ENCODE data around the gene TRAK1. TPM values are rescaled to one million over a fixed set of nuclear protein-coding genes. Genes with fewer than 3 reads are reported as not detected.

The TRAK1 gene
- total and polyA plus RNA-seq, 10 of the 15 experiments (the other 5 are each of a cell fraction or from before 2014, with no cell fraction given), result 6.6 to 46.2 (median 23.7) TPM

GRCh38 chr3:42063888-42064287, 27.3 kb upstream of the TRAK1 start (continued):
- no peak for TF ChIP-seq NR2C1 (IDR thresholded peaks at IDR 0.05)

GRCh38 chr3:42066516-42067181, 24.5 kb upstream of the TRAK1 start:
- WGBS (ENCODE audit: insufficient coverage, insufficient replicate concordance, low lambda C conversion rate, missing lambda C conversion rate), result 31% methylated on average over 7 of the region's 7 CpGs
- FAIRE-seq (no peak), DNase-seq (ENCODE audit: low read depth, low spot score) (no peak), ATAC-seq (peak; percentile 81)
- no peak overlapping the region for H2AFZ ChIP-seq (ENCODE audit: control insufficient read depth, low read depth, low read length)
- H3K4me2 ChIP-seq (ENCODE audit: control insufficient read depth, insufficient read depth), result peak overlapping the region; percentile 85
- no peaks in the 10 kb centered on the region; the same call in 1 of the 2 replicates for H4K20me1 ChIP-seq (ENCODE audit: control insufficient read depth, insufficient read depth)
- no peaks in the 10 kb centered on the region; a peak in 2 of 4 replicates for H3K36me3 ChIP-seq (ENCODE audit: control insufficient read depth in 2 of 2, insufficient read depth in 2 of 2, low read length in 1 of 2)
- H3K27me3 ChIP-seq (replicated peaks in 1 of 2; ENCODE audit: control insufficient read depth in 2 of 2, insufficient read depth in 2 of 2, low read length in 1 of 2), result no peaks in the 10 kb centered on the region
- SMC1A ChIA-PET (ENCODE audit: uncharacterized antibody, unreplicated experiment), result interaction anchor here (0.6 to 4.7 kb wide), 20 partner anchors 9 to 1373 kb away, joined by 3 to 47 read pairs (median 8); no protein-coding TSS in a partner anchor
- peak overlapping the region; percentile 86 for H3K27ac ChIP-seq (ENCODE audit: control insufficient read depth, insufficient read depth)
- BruUV-seq (replicated peaks), result TSS peak; percentile 71
- POLR2A ChIA-PET, result interaction anchor here (0.6 to 2.2 kb wide), 13 partner anchors 10 to 160 kb away, joined by 3 to 10 read pairs (median 4); no protein-coding TSS in a partner anchor
- no peaks in the 10 kb centered on the region for H3K9me3 ChIP-seq (replicated peaks; ENCODE audit: control insufficient read depth, insufficient read depth, low read length)
- H3K4me1 ChIP-seq (ENCODE audit: control insufficient read depth, insufficient read depth, low read length), result peaks cover 33% of the 10 kb centered on the region
- H3K4me3 ChIP-seq, result peak overlapping the region; percentile 48; the same call in 1 of the 2 replicates
- CTCF ChIA-PET, result interaction anchor here (0.6 to 3.6 kb wide), 9 partner anchors 9 to 130 kb away, joined by 3 to 17 read pairs (median 4); no protein-coding TSS in a partner anchor
- intact Hi-C loops (cut with micrococcal nuclease; ENCODE audit: unreplicated experiment), result loop anchor here (2.0 kb wide), 1 partner anchor 26 kb away; no protein-coding TSS in a partner anchor
- peak overlapping the region; percentile 14 for H3K9ac ChIP-seq (ENCODE audit: control insufficient read depth, insufficient read depth, low read length)
- in situ Hi-C loops (cut with MboI), result no loop called here
- peaks cover 73% of the 10 kb centered on the region for H3K79me2 ChIP-seq (ENCODE audit: control insufficient read depth, insufficient read depth, low read length)
- RAD21 ChIA-PET (ENCODE audit: unreplicated experiment), result interaction anchor here (0.6 to 3.2 kb wide), 18 partner anchors 12 to 158 kb away, joined by 3 to 17 read pairs (median 4); no protein-coding TSS in a partner anchor
- no peak for TF ChIP-seq RELB (IDR thresholded peaks at IDR 0.05; ENCODE audit: low read depth)
- TF ChIP-seq POLR2AphosphoS5 (IDR thresholded peaks at IDR 0.05; ENCODE audit: low read length), result 0 out of 2 replicates have a peak, but pooled peaks have one; percentile 30
- no peak for TF ChIP-seq PBX3 (IDR thresholded peaks at IDR 0.05; ENCODE audit: insufficient replicate concordance, low read depth, low read length)
- peak; percentile 56; the same call in 1 of the 2 replicates for TF ChIP-seq TCF3 (IDR thresholded peaks at IDR 0.05; ENCODE audit: borderline replicate concordance, insufficient read depth, low read depth, low read length)
- no peak for TF ChIP-seq RFX5 (IDR thresholded peaks at IDR 0.05; ENCODE audit: low read depth, low read length)
- TF ChIP-seq EP300 (IDR thresholded peaks at IDR 0.05; ENCODE audit: borderline replicate concordance in 1 of 2, control insufficient read depth in 1 of 2, low read depth in 2 of 2, low read length in 2 of 2), result peak in 1 of 2 experiments; percentile 65; a peak in 1 of 4 replicates
- no peak for TF ChIP-seq NR2F1 (conservative IDR thresholded peaks at IDR 0.05)
- TF ChIP-seq EZH2 (IDR thresholded peaks at IDR 0.05; ENCODE audit: borderline replicate concordance, control insufficient read depth, low read depth, low read length), result no peak
- 0 out of 2 replicates have a peak, but pooled peaks have one; percentile 21 for TF ChIP-seq YY1 (IDR thresholded peaks at IDR 0.05; ENCODE audit: low read depth, low read length)
- no peak for TF ChIP-seq TARDBP (IDR thresholded peaks at IDR 0.05; ENCODE audit: borderline replicate concordance)
- TF ChIP-seq NRF1 (conservative IDR thresholded peaks at IDR 0.05; ENCODE audit: low read depth, low read length), result no peak
- TF ChIP-seq BRCA1 (IDR thresholded peaks at IDR 0.05; ENCODE audit: low read depth, low read length), result no peak
- no peak for TF ChIP-seq SRF (IDR thresholded peaks at IDR 0.05; ENCODE audit: low read depth in 2 of 2, low read length in 2 of 2)
- TF ChIP-seq PAX5 (IDR thresholded peaks at IDR 0.05; ENCODE audit: borderline replicate concordance, low read depth, low read length), result no peak
- no peak for TF ChIP-seq TCF7 (IDR thresholded peaks at IDR 0.05; ENCODE audit: borderline replicate concordance)
- TF ChIP-seq SP1 (IDR thresholded peaks at IDR 0.05; ENCODE audit: low read depth, low read length), result no peak
- no peak for TF ChIP-seq HSF1 (IDR thresholded peaks at IDR 0.05; ENCODE audit: low read depth, low read length)

All from GM12878 (cell line).